PC-3 (cell line): ENCODE data around the gene UNC45B.

Source experiments
- CTCF ChIP-seq: fragments of 300-600 bp; sonication (generic); conservative IDR thresholded peaks from 2 replicates; pipeline ENCODE4 v1.5.1; 2017; ENCODE audit warnings: antibody characterized with exemption, low read depth, mild to moderate bottlenecking, low read length
- EZH2 ChIP-seq: fragments of 300-600 bp; sonication (generic); IDR thresholded peaks from one replicate; pipeline ENCODE4 v1.6.1; 2017; ENCODE audit warnings: antibody characterized with exemption, mild to moderate bottlenecking, low read length; ENCODE audit not compliant: unreplicated experiment

GRCh38 chr17:35214192-35214591, 66.6 kb downstream of the UNC45B start:
- no peak for TF ChIP-seq CTCF
- TF ChIP-seq EZH2 = no peak
